TTC549 (cell line): Measurements from ENCODE around the gene COQ5.
A peak's percentile ranks its signal among the peaks of the same experiment; 100 is the strongest.
"Not testable (repeated sequence)": the region's sequence is repeated elsewhere in the genome, so short reads cannot be mapped to it uniquely, and the experiment has no call there.

Experiments
- FAIRE-seq: peaks from 2 replicates; lab custom pipeline; 2012; peaks lifted over from hg19 to GRCh38; lab: Jason Lieb, UNC

Gene COQ5

GRCh38 chr12:120529641-120530417 lies 871 bp upstream of the COQ5 start:
- FAIRE-seq = no peak

- no peak for FAIRE-seq
Measured at GRCh38 chr12:120522568-120522967, 6.4 kb downstream of the COQ5 start.

GRCh38 chr12:120519324-120519723 lies 9.6 kb downstream of the COQ5 start:
- FAIRE-seq = not testable (repeated sequence)

- FAIRE-seq = no peak
Measured at GRCh38 chr12:120515496-120515895, 13.5 kb downstream of the COQ5 start.

GRCh38 chr12:120514002-120514401 lies 15.0 kb downstream of the COQ5 start:
- FAIRE-seq = no peak

GRCh38 chr12:120508537-120508936 lies 20.4 kb downstream of the COQ5 start:
- no peak for FAIRE-seq

- FAIRE-seq = no peak
Measured at GRCh38 chr12:120504587-120504986, 24.4 kb downstream of the COQ5 start.

- no peak for FAIRE-seq
Measured at GRCh38 chr12:120500581-120500980, 28.4 kb downstream of the COQ5 start.

- FAIRE-seq = no peak
Measured at GRCh38 chr12:120498870-120499515, 30.0 kb downstream of the COQ5 start.

GRCh38 chr12:120497524-120498150 lies 31.3 kb downstream of the COQ5 start:
- FAIRE-seq = no peak

- FAIRE-seq = no peak
Measured at GRCh38 chr12:120496413-120497340, 32.3 kb downstream of the COQ5 start.

- peak; percentile 5 for FAIRE-seq
Measured at GRCh38 chr12:120495731-120496412, 33.1 kb downstream of the COQ5 start, which contains the start of gene DYNLL1. DYNLL1 (plus strand) TSS chr12:120496113; CDS start chr12:120496422, 309 bp downstream.

GRCh38 chr12:120495186-120495730 lies 33.7 kb downstream of the COQ5 start:
- no peak for FAIRE-seq

GRCh38 chr12:120490833-120491512 lies 38.0 kb downstream of the COQ5 start:
- FAIRE-seq = no peak

GRCh38 chr12:120490325-120490724 lies 38.6 kb downstream of the COQ5 start:
- no peak for FAIRE-seq

- FAIRE-seq = no peak
Measured at GRCh38 chr12:120489018-120489417, 39.9 kb downstream of the COQ5 start.

- no peak for FAIRE-seq
Measured at GRCh38 chr12:120488057-120488640, 40.8 kb downstream of the COQ5 start.

GRCh38 chr12:120487552-120487951 lies 41.4 kb downstream of the COQ5 start:
- FAIRE-seq = not testable (repeated sequence)

- FAIRE-seq = no peak
Measured at GRCh38 chr12:120485961-120486881, 42.7 kb downstream of the COQ5 start.
